CD4-positive, alpha-beta memory T cell (primary cell): ENCODE measurements around the gene ZNF451. TPM values are rescaled to one million over a fixed set of nuclear protein-coding genes. Genes with fewer than 3 reads are reported as not detected.

Experiments used
- CTCF ChIA-PET: fragments of 350-600 bp; sonication (Branson Sonifier 250); formaldehyde crosslinking; loops from one replicate; lab custom pipeline; 2021; ENCODE audit warnings: inconsistent platforms; ENCODE audit not compliant: partially characterized antibody; lab: Charles Lee
- POLR2A ChIA-PET: fragments of 350-600 bp; sonication (Branson Sonifier 250); formaldehyde crosslinking; loops from one replicate; lab custom pipeline; 2021; ENCODE audit not compliant: partially characterized antibody; lab: Charles Lee
- DNase-seq, 5 donors: peaks; one replicate each; pipeline versions ENCODE4 v3.0.0 to v3.0.0-alpha.2; 2020 to 2022; ENCODE audit warnings: mixed read lengths in 1 of 5
- H3K27ac ChIP-seq: one replicate; pipeline ENCODE4 v1.7.0; 2013; ENCODE audit warnings: low read depth, low read length
- H3K27me3 ChIP-seq: 2 replicates; pipeline ENCODE4 v1.7.0; 2013; ENCODE audit warnings: mild to moderate bottlenecking, low read length, moderate library complexity; ENCODE audit not compliant: insufficient read depth
- H3K36me3 ChIP-seq: 2 replicates; pipeline ENCODE4 v1.7.0; 2013; ENCODE audit warnings: mild to moderate bottlenecking, low read length, moderate library complexity; ENCODE audit not compliant: insufficient read depth
- H3K4me1 ChIP-seq: 2 replicates; pipeline ENCODE4 v1.7.0; 2013; ENCODE audit warnings: mild to moderate bottlenecking, low read length, moderate library complexity; ENCODE audit not compliant: insufficient read depth
- H3K4me3 ChIP-seq, 2 donors: one replicate each; pipeline ENCODE4 v1.7.0; 2013; ENCODE audit warnings: low read length in 2 of 2, mild to moderate bottlenecking in 1 of 2
- H3K9me3 ChIP-seq, 2 donors: one replicate each; pipeline ENCODE4 v1.7.0; 2013; ENCODE audit warnings: low read length in 2 of 2, control low read depth in 1 of 2; ENCODE audit not compliant: control insufficient read depth in 1 of 2
- H3K27ac Mint-ChIP-seq, 7 donors: one replicate each; pipeline ENCODE4 v1.8.0; 2020 to 2021; ENCODE audit warnings: mixed read lengths in 7 of 7, mild to moderate bottlenecking in 6 of 7, inconsistent platforms in 3 of 7, moderate library complexity in 3 of 7
- H3K27me3 Mint-ChIP-seq, 2 donors: one replicate each; pipeline ENCODE4 v1.8.0; 2020 to 2021; ENCODE audit warnings: mixed read lengths in 2 of 2
- H3K36me3 Mint-ChIP-seq, 2 donors: one replicate each; pipeline ENCODE4 v1.8.0; 2020 to 2021; ENCODE audit warnings: mixed read lengths in 2 of 2, inconsistent platforms in 1 of 2, mild to moderate bottlenecking in 1 of 2
- H3K4me1 Mint-ChIP-seq, 4 donors: one replicate each; pipeline ENCODE4 v1.8.0; 2020 to 2021; ENCODE audit warnings: mixed read lengths in 4 of 4, mild to moderate bottlenecking in 1 of 4
- H3K4me3 Mint-ChIP-seq, 8 donors: one replicate each; pipeline ENCODE4 v1.8.0; 2020 to 2021; ENCODE audit warnings: mixed read lengths in 8 of 8, mild to moderate bottlenecking in 7 of 8, moderate library complexity in 6 of 8, inconsistent platforms in 3 of 8
- H3K9me3 Mint-ChIP-seq, 8 donors: one replicate each; pipeline ENCODE4 v1.8.0; 2020 to 2021; ENCODE audit warnings: mixed read lengths in 8 of 8, mild to moderate bottlenecking in 5 of 8, inconsistent platforms in 3 of 8, moderate library complexity in 1 of 8
- intact Hi-C: fragments of 100-400 bp; cut with micrococcal nuclease; formaldehyde crosslinking; loops from one replicate; pipeline ENCODE4 v1.15.1; 2023
- polyA plus RNA-seq, 2 donors: library from polyadenylated mRNA; unstranded; fragments of 300-500 nt; fragmentation: Illumina TruSeq; gene quantifications; one replicate each; pipeline ENCODE4 v1.2.3, GENCODE V29; 2021
- total RNA-seq, 2 experiments: library from RNA; stranded (reverse); gene quantifications; one replicate each; pipeline ENCODE4 v1.2.3, GENCODE V29; 2021

Gene ZNF451
- total and polyA plus RNA-seq, 4 experiments from 2014 or later = 26.1 to 97.7 (median 54.7) TPM

- no peaks in the 10 kb centered on the region for H3K27me3 ChIP-seq
- H3K4me1 ChIP-seq = no peaks in the 10 kb centered on the region
- H3K36me3 Mint-ChIP-seq = peaks cover 57 to 59% of the 10 kb centered on the region in 2 donors
- H3K27me3 Mint-ChIP-seq = no peaks in the 10 kb centered on the region
- H3K4me3 Mint-ChIP-seq = no peak overlapping the region
- H3K27ac ChIP-seq = no peak overlapping the region
- no peak overlapping the region for H3K27ac Mint-ChIP-seq
- intact Hi-C loops = no loop called here
- no peak overlapping the region for H3K4me3 ChIP-seq
- no peak for DNase-seq
- peaks cover 0 to 7% (median 3%) of the 10 kb centered on the region in 8 donors for H3K9me3 Mint-ChIP-seq
- POLR2A ChIA-PET = interaction anchor here (1.6 kb wide), 1 partner anchor 10 kb away, joined by 9 read pairs; the partner anchor contains the start of gene BAG2
- H3K9me3 ChIP-seq = no peaks in the 10 kb centered on the region
- CTCF ChIA-PET = interaction anchor here (1.4 kb wide), 1 partner anchor 9 kb away, joined by 5 read pairs; the partner anchor contains the start of gene BAG2
- H3K4me1 Mint-ChIP-seq = no peaks in the 10 kb centered on the region
- H3K36me3 ChIP-seq = peaks cover 4% of the 10 kb centered on the region
These were observed 72.5 kb downstream of the ZNF451 start for GRCh38 chr6:57162516-57162915.

- H3K36me3 ChIP-seq = peaks cover 4% of the 10 kb centered on the region
- intact Hi-C loops = no loop called here
- H3K4me1 Mint-ChIP-seq = no peaks in the 10 kb centered on the region
- H3K27ac ChIP-seq = no peak overlapping the region
- H3K27me3 ChIP-seq = no peaks in the 10 kb centered on the region
- peaks cover 48 to 55% of the 10 kb centered on the region in 2 donors for H3K36me3 Mint-ChIP-seq
- H3K9me3 Mint-ChIP-seq = peaks cover 0 to 7% (median 3%) of the 10 kb centered on the region in 8 donors
- ChIA-PET POLR2A (no interaction called here), CTCF (no interaction called here)
- no peaks in the 10 kb centered on the region for H3K9me3 ChIP-seq
- H3K27me3 Mint-ChIP-seq = no peaks in the 10 kb centered on the region
- DNase-seq = no peak
- H3K4me3 Mint-ChIP-seq = no peak overlapping the region
- no peak overlapping the region for H3K4me3 ChIP-seq
- no peaks in the 10 kb centered on the region for H3K4me1 ChIP-seq
- no peak overlapping the region for H3K27ac Mint-ChIP-seq
These were observed 74.0 kb downstream of the ZNF451 start for GRCh38 chr6:57163956-57164355.

- H3K9me3 Mint-ChIP-seq = peaks cover 0 to 7% (median 3%) of the 10 kb centered on the region in 8 donors
- H3K36me3 Mint-ChIP-seq = peaks cover 51 to 53% of the 10 kb centered on the region in 2 donors
- no peak for DNase-seq
- no peaks in the 10 kb centered on the region for H3K27me3 ChIP-seq
- H3K4me3 Mint-ChIP-seq = no peak overlapping the region
- H3K27me3 Mint-ChIP-seq = no peaks in the 10 kb centered on the region
- H3K4me1 Mint-ChIP-seq = no peaks in the 10 kb centered on the region
- H3K4me3 ChIP-seq = no peak overlapping the region
- H3K4me1 ChIP-seq = no peaks in the 10 kb centered on the region
- peaks cover 4% of the 10 kb centered on the region for H3K36me3 ChIP-seq
- POLR2A ChIA-PET = no interaction called here
- CTCF ChIA-PET = no interaction called here
- H3K27ac Mint-ChIP-seq = peak overlapping the region in 1 of 7 donors; percentile 19
- intact Hi-C loops = no loop called here
- H3K27ac ChIP-seq = no peak overlapping the region
- no peaks in the 10 kb centered on the region for H3K9me3 ChIP-seq
These were observed 75.1 kb downstream of the ZNF451 start for GRCh38 chr6:57165080-57165479.

DNA sequence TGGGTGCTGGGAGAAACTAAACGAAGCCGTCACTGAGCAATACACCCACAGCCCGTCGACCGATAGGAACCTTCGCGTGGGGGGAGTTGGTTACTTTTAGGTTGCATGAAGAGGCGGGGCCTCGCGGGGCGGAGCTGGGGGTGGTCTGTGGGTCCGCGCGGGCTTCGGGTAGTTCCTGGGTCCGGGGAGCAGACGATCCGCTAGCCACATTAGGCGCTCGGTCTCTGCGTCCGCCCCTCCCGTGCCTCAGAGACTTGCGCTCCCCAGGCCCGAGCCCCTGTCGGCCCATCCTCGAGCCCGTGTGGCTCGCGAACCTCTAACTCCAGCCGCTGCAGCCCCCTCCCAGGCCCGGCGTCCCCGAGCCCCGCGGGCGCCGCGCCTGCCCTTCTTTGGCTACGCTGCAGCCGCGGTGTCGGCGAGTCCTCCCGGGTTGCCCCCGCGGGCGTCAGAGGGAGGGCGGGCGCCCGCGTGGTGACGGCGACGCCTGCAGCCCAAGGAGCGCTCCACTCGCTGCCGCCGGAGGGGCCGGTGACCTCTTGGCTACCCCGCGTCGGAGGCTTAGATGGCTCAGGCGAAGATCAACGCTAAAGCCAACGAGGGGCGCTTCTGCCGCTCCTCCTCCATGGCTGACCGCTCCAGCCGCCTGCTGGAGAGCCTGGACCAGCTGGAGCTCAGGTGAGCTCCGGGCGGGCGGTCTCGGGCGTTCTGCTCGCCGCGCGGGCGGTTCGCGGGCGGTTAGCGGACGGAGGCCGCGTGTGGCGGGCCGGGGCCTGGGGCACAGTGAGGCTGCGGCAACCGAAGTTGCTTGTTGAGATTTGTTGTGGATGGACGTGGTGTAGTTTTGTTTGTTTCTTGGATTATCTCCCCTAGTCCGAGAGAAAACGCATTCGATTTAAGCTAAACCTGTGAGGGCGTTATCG is 82.4 kb downstream of the ZNF451 start, which contains the start of gene BAG2:
TSS of gene BAG2 (plus strand) at position 191 of the 920 bp plus-strand sequence. CDS start at position 563, 372 bp downstream.
- intact Hi-C loops = loop anchor here (1.0 kb wide), 4 partner anchors 50 to 145 kb away; partner anchors contain the start of genes KIAA1586, PRIM2, RAB23 and ZNF451
- POLR2A ChIA-PET = interaction anchor here (0.6 to 2.2 kb wide), 8 partner anchors 10 to 145 kb away, joined by 3 to 9 read pairs (median 4); partner anchors contain the start of genes PRIM2, RAB23 and ZNF451

DNA sequence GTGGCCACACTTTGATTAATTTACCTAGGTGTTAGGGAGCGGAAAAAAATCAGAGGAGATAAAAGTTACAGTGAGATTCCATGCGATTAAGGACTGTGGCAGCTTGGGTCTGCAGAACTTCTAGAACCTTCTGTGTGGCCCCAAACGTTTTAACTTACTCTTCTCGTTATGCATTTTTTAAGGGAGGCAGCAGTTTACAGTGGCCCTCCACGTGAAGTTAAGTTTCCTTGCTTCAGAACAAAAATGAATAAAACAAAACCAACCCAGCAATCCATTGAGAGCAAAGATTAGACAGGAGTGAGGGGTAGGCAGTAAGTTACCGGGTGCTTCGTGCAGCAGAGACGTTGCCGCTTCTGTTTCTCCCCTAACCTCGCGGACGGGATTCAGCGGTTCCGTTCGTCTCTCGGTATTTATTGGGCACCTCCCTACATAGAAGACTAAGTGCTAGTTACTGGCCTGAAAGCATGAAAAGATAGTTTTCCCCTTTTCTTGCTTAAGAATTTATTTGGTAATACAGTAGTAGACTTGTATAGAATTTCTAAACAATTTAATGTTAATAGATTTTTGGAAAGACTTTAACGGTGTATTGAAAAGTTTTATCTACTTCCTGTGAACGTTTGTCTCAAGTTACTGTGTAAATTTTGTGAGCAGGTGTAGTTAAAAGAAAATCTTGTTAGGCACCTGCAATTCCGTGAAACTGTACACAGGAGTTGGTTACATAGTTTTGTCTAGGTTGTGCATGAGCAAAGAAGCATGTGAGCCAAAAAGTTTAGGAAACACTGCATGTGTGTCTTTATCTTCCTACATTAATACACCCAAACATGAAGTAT is 83.3 kb downstream of the ZNF451 start:
- POLR2A ChIA-PET = interaction anchor here (0.8 to 1.9 kb wide), 5 partner anchors 11 to 144 kb away, joined by 3 to 9 read pairs (median 3); partner anchors contain the start of genes PRIM2 and RAB23
- H3K27ac Mint-ChIP-seq = peak overlapping the region; percentile 78 to 98 (median 91)
- H3K27me3 ChIP-seq = no peaks in the 10 kb centered on the region
- intact Hi-C loops = no loop called here
- H3K36me3 Mint-ChIP-seq = peaks cover under 1 to 7% of the 10 kb centered on the region in 2 donors
- peak; percentile 16 to 42 (median 27) for DNase-seq
- CTCF ChIA-PET = interaction anchor here (0.8 to 1.4 kb wide), 2 partner anchors 16 to 50 kb away, joined by 3 read pairs; no protein-coding TSS in a partner anchor
- H3K4me3 Mint-ChIP-seq = peak overlapping the region; percentile 88 to 96 (median 92)
- peaks cover 19 to 45% (median 27%) of the 10 kb centered on the region in 4 donors for H3K4me1 Mint-ChIP-seq
- H3K27me3 Mint-ChIP-seq = no peaks in the 10 kb centered on the region
- no peaks in the 10 kb centered on the region for H3K9me3 ChIP-seq
- peak overlapping the region; percentile 57 for H3K27ac ChIP-seq
- no peaks in the 10 kb centered on the region for H3K36me3 ChIP-seq
- no peaks in the 10 kb centered on the region for H3K9me3 Mint-ChIP-seq
- peaks cover 13% of the 10 kb centered on the region for H3K4me1 ChIP-seq
- H3K4me3 ChIP-seq = peak overlapping the region; percentile 55 to 71

More for the DNA sequence above, 82.4 kb downstream of the ZNF451 start, which contains the start of gene BAG2:
- Mint-ChIP-seq H3K27ac (peak within 1 kb of the TSS; percentile 78 to 98 (median 94)), H3K27me3 (no peaks in the 10 kb centered on the region), H3K9me3 (no peaks in the 10 kb centered on the region), H3K4me3 (peak within 1 kb of the TSS; percentile 88 to 96 (median 92)), H3K4me1 (peaks cover 19 to 45% (median 27%) of the 10 kb centered on the region in 4 donors), H3K36me3 (peaks cover 4 to 9% of the 10 kb centered on the region in 2 donors)
- peak within 1 kb of the TSS; percentile 57 for H3K27ac ChIP-seq
- CTCF ChIA-PET = interaction anchor here (0.8 to 1.4 kb wide), 4 partner anchors 9 to 51 kb away, joined by 3 to 5 read pairs (median 4); no protein-coding TSS in a partner anchor
- no peaks in the 10 kb centered on the region for H3K27me3 ChIP-seq
- peaks cover 13% of the 10 kb centered on the region for H3K4me1 ChIP-seq
- DNase-seq = peak; percentile 83 to 93 (median 83)
- no peaks in the 10 kb centered on the region for H3K36me3 ChIP-seq
- peak within 1 kb of the TSS; percentile 55 to 71 for H3K4me3 ChIP-seq
- H3K9me3 ChIP-seq = no peaks in the 10 kb centered on the region

DNA sequence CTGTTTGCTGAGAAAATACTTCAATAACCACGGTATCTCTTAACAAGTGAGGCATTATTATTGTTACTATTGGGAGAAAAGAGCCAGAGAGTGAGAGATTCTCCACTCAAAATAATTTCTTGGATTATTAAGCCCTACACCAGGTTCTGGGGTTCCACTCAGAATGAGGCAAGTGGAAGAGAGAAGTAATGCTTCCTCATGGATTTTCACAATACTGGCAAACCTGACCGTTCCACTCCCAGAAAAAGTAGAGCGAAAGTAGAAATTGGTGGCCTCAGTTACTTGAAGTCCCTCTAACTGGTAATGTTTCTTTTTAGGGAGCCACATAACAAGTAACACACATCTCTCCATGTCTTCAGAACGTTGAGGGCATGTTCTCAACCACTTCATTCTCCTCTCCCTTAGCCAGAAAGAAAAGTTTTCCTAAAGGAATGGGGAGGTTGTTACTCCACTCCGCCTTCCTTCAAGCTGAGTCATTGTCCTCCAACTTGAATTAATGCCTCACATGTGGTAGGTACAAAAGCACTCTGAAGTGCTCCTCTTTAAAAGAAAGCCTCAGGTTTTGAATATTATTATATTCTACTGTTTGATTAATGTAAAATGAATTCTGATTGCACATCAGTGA is 84.0 kb downstream of the ZNF451 start:
- peaks cover 21 to 45% (median 28%) of the 10 kb centered on the region in 4 donors for H3K4me1 Mint-ChIP-seq
- ChIA-PET POLR2A (no interaction called here), CTCF (no interaction called here)
- H3K36me3 Mint-ChIP-seq = peaks cover 0 to 7% of the 10 kb centered on the region in 2 donors
- DNase-seq = no peak
- peak overlapping the region; percentile 88 to 96 (median 92) for H3K4me3 Mint-ChIP-seq
- peaks cover 13% of the 10 kb centered on the region for H3K4me1 ChIP-seq
- no peaks in the 10 kb centered on the region for H3K27me3 ChIP-seq
- no peaks in the 10 kb centered on the region for H3K9me3 Mint-ChIP-seq
- peak overlapping the region in 1 of 2 donors; percentile 55 for H3K4me3 ChIP-seq
- H3K27me3 Mint-ChIP-seq = no peaks in the 10 kb centered on the region
- no peaks in the 10 kb centered on the region for H3K36me3 ChIP-seq
- intact Hi-C loops = no loop called here
- no peaks in the 10 kb centered on the region for H3K9me3 ChIP-seq
- no peak overlapping the region for H3K27ac ChIP-seq
- peak overlapping the region in 6 of 7 donors; percentile 44 to 98 (median 90) for H3K27ac Mint-ChIP-seq
